ENCODE measurements around the gene RNASEH2A. TPM values are rescaled to one million over a fixed set of nuclear protein-coding genes. Genes with fewer than 3 reads are reported as not detected.

RNASEH2A gene
- total and polyA plus RNA-seq, 2 of the 13 experiments (the other 11 are each of a cell fraction or from before 2014, with no cell fraction given) = 25.1 to 35.8 TPM

DNA sequence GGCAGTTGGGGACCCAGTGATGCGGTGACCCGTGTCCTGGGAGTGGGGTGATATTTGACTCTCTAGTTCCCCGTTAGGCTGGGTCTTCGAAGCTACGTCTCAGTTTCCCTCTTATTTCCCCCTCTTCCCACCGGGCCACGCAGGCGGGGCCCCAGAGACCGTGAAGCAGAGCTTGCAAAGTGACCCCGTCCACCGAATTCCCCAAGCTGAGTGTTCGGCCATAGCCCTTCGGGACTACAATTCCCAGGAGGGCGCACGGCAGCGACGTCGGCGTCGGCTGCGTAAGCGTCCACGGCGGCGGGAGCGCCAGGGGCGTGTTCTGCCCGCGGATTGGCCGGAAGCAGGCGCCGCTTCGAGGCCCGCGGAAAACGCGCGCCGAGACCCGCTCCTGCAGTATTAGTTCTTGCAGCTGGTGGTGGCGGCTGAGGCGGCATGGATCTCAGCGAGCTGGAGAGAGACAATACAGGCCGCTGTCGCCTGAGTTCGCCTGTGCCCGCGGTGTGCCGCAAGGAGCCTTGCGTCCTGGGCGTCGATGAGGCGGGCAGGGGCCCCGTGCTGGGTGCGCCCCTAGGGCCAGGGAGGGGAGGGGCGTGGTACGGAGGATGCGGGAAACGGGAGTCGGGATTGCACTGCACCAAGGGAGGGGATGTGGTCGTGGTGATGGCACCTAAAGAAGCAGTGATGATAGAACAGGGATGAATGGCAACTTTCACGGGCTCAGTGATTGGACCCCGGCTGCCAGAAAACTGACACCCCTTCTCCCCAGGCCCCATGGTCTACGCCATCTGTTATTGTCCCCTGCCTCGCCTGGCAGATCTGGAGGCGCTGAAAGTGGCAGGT lies at the start of gene RNASEH2A (continued):
- TF ChIP-seq TBX2 (CRISPR knock-in tag; IDR thresholded peaks at IDR 0.05; ENCODE audit: borderline replicate concordance) (peak; percentile 81), ZNF496 (CRISPR knock-in tag; IDR thresholded peaks at IDR 0.05; ENCODE audit: insufficient replicate concordance) (no peak), GABPB1 (CRISPR knock-in tag; IDR thresholded peaks at IDR 0.05) (peak; percentile 91), ZNF891 (CRISPR knock-in tag; IDR thresholded peaks at IDR 0.05) (no peak), STAG1 (CRISPR knock-in tag; IDR thresholded peaks at IDR 0.05) (no peak), SRSF9 (IDR thresholded peaks at IDR 0.05; ENCODE audit: borderline replicate concordance, insufficient read depth, low read depth, low read length, poor library complexity, severe bottlenecking) (no peak), ZNF879 (CRISPR knock-in tag; IDR thresholded peaks at IDR 0.05) (peak; percentile 82; the same call in 1 of the 2 replicates), IKZF1 (IDR thresholded peaks at IDR 0.05) (no peak), ZSCAN12 (CRISPR knock-in tag; IDR thresholded peaks at IDR 0.05) (peak; percentile 53; the same call in 1 of the 2 replicates), ZNF180 (CRISPR knock-in tag; IDR thresholded peaks at IDR 0.05; ENCODE audit: borderline replicate concordance, low read depth) (no peak), DPF2 (CRISPR knock-in tag; IDR thresholded peaks at IDR 0.05; ENCODE audit: borderline replicate concordance, low read depth) (no peak)
- TF ChIP-seq, protein P1, sequence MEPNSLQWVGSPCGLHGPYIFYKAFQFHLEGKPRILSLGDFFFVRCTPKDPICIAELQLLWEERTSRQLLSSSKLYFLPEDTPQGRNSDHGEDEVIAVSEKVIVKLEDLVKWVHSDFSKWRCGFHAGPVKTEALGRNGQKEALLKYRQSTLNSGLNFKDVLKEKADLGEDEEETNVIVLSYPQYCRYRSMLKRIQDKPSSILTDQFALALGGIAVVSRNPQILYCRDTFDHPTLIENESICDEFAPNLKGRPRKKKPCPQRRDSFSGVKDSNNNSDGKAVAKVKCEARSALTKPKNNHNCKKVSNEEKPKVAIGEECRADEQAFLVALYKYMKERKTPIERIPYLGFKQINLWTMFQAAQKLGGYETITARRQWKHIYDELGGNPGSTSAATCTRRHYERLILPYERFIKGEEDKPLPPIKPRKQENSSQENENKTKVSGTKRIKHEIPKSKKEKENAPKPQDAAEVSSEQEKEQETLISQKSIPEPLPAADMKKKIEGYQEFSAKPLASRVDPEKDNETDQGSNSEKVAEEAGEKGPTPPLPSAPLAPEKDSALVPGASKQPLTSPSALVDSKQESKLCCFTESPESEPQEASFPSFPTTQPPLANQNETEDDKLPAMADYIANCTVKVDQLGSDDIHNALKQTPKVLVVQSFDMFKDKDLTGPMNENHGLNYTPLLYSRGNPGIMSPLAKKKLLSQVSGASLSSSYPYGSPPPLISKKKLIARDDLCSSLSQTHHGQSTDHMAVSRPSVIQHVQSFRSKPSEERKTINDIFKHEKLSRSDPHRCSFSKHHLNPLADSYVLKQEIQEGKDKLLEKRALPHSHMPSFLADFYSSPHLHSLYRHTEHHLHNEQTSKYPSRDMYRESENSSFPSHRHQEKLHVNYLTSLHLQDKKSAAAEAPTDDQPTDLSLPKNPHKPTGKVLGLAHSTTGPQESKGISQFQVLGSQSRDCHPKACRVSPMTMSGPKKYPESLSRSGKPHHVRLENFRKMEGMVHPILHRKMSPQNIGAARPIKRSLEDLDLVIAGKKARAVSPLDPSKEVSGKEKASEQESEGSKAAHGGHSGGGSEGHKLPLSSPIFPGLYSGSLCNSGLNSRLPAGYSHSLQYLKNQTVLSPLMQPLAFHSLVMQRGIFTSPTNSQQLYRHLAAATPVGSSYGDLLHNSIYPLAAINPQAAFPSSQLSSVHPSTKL (CRISPR knock-in tag; IDR thresholded peaks at IDR 0.05) = peak; percentile 51
- TF ChIP-seq, protein P2, sequence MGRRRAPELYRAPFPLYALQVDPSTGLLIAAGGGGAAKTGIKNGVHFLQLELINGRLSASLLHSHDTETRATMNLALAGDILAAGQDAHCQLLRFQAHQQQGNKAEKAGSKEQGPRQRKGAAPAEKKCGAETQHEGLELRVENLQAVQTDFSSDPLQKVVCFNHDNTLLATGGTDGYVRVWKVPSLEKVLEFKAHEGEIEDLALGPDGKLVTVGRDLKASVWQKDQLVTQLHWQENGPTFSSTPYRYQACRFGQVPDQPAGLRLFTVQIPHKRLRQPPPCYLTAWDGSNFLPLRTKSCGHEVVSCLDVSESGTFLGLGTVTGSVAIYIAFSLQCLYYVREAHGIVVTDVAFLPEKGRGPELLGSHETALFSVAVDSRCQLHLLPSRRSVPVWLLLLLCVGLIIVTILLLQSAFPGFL (CRISPR knock-in tag; IDR thresholded peaks at IDR 0.05) = no peak
- TF ChIP-seq, protein P3, sequence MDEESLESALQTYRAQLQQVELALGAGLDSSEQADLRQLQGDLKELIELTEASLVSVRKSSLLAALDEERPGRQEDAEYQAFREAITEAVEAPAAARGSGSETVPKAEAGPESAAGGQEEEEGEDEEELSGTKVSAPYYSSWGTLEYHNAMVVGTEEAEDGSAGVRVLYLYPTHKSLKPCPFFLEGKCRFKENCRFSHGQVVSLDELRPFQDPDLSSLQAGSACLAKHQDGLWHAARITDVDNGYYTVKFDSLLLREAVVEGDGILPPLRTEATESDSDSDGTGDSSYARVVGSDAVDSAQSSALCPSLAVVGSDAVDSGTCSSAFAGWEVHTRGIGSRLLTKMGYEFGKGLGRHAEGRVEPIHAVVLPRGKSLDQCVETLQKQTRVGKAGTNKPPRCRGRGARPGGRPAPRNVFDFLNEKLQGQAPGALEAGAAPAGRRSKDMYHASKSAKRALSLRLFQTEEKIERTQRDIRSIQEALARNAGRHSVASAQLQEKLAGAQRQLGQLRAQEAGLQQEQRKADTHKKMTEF (CRISPR knock-in tag; IDR thresholded peaks at IDR 0.05) = peak; percentile 87
- TF ChIP-seq, protein P4, sequence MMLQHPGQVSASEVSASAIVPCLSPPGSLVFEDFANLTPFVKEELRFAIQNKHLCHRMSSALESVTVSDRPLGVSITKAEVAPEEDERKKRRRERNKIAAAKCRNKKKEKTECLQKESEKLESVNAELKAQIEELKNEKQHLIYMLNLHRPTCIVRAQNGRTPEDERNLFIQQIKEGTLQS (CRISPR knock-in tag; IDR thresholded peaks at IDR 0.05) = peak; percentile 17; the same call in 1 of the 2 replicates
- TF ChIP-seq, protein P5, sequence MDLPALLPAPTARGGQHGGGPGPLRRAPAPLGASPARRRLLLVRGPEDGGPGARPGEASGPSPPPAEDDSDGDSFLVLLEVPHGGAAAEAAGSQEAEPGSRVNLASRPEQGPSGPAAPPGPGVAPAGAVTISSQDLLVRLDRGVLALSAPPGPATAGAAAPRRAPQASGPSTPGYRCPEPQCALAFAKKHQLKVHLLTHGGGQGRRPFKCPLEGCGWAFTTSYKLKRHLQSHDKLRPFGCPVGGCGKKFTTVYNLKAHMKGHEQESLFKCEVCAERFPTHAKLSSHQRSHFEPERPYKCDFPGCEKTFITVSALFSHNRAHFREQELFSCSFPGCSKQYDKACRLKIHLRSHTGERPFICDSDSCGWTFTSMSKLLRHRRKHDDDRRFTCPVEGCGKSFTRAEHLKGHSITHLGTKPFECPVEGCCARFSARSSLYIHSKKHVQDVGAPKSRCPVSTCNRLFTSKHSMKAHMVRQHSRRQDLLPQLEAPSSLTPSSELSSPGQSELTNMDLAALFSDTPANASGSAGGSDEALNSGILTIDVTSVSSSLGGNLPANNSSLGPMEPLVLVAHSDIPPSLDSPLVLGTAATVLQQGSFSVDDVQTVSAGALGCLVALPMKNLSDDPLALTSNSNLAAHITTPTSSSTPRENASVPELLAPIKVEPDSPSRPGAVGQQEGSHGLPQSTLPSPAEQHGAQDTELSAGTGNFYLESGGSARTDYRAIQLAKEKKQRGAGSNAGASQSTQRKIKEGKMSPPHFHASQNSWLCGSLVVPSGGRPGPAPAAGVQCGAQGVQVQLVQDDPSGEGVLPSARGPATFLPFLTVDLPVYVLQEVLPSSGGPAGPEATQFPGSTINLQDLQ (CRISPR knock-in tag; IDR thresholded peaks at IDR 0.05) = no peak
- TF ChIP-seq, protein P6, sequence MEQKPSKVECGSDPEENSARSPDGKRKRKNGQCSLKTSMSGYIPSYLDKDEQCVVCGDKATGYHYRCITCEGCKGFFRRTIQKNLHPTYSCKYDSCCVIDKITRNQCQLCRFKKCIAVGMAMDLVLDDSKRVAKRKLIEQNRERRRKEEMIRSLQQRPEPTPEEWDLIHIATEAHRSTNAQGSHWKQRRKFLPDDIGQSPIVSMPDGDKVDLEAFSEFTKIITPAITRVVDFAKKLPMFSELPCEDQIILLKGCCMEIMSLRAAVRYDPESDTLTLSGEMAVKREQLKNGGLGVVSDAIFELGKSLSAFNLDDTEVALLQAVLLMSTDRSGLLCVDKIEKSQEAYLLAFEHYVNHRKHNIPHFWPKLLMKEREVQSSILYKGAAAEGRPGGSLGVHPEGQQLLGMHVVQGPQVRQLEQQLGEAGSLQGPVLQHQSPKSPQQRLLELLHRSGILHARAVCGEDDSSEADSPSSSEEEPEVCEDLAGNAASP (CRISPR knock-in tag; IDR thresholded peaks at IDR 0.05; ENCODE audit: borderline replicate concordance) = peak; percentile 56; the same call in 1 of the 2 replicates
